GM21367 (cell line): ENCODE measurements around the gene PRDM16.

Experiments used
- ATAC-seq: cut with Tn5 transposase; IDR thresholded peaks from one replicate; pipeline ENCODE4 v1.9.1; 2021; ENCODE audit not compliant: unreplicated experiment

The PRDM16 gene

DNA sequence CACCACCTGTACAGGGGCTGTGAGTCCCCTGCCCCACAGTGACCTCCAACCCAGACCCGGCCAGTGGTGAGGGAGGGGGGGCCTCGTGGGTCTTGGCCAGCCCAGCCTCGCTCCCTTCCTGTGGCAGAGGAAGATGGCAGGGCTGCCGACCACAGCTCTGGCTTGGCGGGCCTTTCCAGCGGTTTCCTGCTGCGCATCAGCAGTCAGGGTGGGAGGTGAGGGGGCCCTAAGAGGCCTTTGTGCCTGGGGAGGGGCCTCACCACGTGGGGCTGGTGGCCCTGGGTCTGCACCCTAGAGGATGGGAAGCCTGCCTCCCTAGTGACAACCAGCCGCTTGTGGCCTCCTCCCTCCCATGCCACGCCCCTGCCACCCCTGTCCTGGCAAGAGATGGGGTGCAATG, 312.9 kb downstream of the PRDM16 start:
- no peak for ATAC-seq

GRCh38 chr1:3382326-3383057, 313.5 kb downstream of the PRDM16 start:
- ATAC-seq, result no peak

DNA sequence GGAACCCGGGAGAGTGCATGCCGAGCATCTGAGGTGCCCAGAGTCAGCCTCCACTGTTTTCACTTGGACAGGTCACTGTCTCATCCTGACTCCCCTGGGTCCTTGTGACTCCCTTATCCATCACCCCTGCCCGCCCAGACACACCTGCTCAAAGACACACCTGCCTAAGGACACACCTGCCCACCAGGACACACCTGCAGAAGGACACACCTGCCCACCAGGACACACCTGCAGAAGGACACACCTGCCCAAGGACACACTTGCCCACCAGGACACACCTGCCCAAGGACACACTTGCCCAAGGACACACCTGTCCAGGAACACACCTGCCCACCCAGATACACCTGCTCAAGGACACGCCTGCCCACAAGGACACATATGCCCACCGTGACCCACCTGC, 314.7 kb downstream of the PRDM16 start:
- no peak for ATAC-seq

- ATAC-seq, result no peak
Measured at GRCh38 chr1:3384407-3384806, 315.4 kb downstream of the PRDM16 start.

DNA sequence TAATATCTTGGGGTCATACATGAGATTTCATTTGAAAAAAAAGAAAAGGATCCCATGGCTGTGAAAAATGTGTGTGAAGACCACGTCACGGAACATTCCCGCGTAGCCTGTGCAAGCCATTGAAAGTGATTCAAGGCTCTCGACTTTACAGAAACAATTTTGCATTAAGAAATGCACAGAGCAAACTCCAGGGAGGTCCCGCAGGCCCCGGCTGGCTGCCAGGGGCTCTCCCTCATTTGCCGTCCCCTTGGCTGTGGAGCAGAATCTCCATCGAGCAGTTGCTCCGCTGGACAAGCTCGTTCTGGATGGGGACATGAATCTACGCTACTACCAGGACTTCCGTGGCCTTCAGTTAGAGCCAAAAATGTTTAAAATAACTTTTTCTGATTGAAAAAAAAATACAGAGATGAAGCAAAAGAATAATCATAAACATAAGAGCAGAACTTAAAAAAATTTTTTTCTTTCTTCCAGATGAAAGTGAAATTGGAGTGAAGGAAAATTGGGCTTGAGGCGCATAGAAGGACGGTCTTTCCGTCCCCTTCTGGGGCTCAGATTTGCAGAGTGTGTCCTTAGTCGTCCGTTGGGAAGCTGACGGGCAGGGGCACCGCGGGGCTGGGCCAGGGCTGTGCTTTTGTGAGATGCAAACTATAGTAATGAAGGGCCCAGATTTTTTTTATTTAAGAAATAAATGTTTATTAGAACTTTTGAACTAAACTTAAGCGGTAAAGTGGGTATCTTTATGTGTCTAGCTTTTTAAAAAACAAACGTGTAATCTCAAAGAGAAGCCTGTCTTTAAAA, 317.4 kb downstream of the PRDM16 start:
- ATAC-seq, result no peak

GRCh38 chr1:3387401-3387800, 318.4 kb downstream of the PRDM16 start:
- no peak for ATAC-seq

DNA sequence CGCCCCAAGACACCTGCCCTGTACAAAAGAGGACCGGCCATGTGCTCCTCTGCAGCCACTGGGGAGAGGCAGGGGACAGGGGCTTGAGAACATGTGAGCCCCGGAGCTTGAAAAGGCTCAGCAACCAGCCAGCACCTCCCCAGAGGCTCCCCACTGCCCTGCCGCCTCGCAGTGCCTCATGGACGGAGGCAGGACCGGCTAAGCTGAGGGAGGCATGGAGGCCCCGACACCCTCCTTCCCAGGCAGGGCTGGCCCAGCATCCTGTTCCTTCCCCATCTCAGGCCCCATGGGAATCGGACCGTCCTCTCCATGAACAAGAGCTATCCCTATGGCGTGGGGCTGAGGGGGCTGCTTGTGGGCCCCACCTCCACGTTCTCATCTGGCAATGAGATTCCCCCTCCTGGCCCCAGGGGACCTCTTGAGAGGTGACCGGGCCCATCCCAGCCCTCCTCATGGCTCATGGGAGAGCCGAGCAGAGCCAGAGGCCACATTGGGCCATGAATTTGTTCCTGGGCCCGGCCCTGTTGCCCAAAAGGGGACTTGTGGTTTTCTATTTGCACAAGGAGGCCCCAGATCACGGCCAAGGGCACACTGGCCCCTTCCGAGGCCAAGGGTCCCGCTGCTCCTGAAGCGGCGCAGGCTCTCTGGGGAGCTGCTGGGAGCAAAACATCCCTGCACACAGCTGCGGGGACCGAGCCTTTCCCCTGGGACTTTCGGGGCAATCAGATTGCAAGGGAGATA, 320.3 kb downstream of the PRDM16 start:
- ATAC-seq, result no peak

GRCh38 chr1:3390291-3390690, 321.3 kb downstream of the PRDM16 start:
- ATAC-seq, result no peak

- ATAC-seq, result no peak
Measured at GRCh38 chr1:3391711-3392110, 322.7 kb downstream of the PRDM16 start.

GRCh38 chr1:3393024-3393986, 324.3 kb downstream of the PRDM16 start:
- ATAC-seq, result no peak

GRCh38 chr1:3393987-3394920, 325.3 kb downstream of the PRDM16 start:
- no peak for ATAC-seq

DNA sequence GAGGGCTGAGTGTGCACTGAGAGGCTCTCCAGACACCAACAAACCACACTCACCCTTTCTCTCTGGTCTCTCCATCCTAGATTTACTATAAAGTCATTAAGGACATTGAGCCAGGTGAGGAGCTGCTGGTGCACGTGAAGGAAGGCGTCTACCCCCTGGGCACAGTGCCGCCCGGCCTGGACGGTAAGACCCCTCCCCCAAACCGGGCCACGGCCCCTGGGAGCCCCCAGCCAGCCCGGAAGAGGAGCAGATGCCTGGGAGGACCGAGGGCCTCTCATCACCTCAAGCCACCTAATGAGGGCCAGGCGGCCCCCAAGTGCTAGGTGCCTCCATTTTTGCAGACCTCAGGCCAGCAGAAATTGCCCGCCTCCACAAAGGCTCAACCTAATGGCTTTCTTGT, 327.4 kb downstream of the PRDM16 start:
- no peak for ATAC-seq

- ATAC-seq, result no peak
Measured at GRCh38 chr1:3397311-3397710, 328.3 kb downstream of the PRDM16 start.

DNA sequence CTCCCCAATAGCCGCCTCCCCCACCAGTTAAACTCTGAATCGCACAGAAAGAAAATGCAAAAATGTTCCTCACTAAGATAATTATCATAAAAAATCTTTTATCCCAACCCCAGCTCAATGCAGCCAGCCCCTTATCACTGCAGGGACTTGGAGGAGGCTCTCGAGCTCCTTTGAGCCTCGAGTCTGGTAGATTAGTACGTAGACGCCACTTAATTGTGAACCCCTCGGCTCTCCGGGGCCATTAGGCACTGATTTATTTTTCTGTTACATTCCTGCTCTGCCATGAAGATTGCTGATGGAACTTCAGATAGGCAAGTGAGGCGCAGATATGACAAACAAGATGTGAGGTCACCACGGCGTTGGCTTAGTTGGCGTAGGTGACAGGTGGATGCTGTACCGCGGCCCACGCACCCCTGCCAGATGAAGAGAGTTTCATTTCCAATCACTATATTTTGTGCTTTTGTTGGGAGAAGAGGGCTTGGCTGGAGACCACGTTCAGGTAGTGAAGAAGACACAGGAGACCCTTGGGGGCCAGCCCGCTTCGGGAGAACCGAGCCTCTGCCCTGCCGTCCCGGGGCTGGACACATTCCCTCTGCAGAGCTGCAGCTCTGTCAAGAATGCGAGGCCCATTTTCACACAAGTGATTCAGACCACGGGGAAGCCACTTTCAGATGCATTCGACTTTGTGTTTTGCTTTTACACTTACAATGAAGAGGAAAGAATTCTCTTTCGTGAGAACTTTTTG, 329.6 kb downstream of the PRDM16 start:
- ATAC-seq, result no peak

DNA sequence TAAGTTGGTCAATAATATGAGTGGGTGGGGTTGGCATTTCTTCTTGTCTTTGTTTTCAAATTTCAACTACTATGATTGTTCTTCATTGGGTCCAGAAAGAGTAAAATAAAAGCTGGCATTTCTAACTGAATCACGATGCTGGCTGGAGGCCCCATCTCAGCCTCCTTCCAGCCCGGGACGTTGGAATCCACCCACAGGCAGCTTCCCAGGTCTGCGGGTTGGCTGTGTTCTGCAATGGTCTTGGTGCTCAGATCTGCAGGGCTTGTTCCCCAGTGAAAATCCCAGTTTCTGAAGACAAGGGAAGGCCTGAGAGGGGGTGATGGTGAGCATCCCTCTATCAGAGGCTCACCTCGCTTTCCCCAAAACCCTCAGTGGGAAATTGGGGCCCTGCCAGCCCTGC, 330.7 kb downstream of the PRDM16 start:
- no peak for ATAC-seq

DNA sequence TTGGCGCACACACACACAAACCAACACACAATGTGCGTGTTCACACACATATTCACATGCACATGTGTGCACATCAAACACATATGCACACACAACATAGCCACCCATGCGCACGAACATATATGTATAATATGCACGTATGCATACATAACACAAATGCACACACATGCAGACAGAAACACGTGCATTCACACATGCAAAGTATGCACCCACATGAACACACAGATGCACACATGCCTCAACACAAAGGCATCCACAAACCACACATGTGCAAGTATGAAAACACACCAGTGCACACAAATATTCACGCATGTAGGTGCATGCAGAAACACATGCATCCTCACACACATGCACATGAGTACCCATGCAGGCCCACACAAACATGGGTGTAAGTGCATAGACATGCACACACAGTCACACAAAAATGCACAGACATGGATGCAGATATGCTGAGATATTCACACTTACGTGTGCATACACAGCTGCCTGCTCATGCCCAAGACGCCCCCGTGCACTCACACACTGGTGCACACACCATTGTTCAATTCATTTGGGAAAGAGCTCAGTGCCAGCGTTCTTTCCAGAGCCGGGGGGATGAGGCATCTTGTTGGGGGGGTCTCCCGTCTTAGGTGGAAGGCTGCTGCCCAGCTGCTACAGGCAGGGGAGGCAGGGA, 332.7 kb downstream of the PRDM16 start:
- no peak for ATAC-seq

DNA sequence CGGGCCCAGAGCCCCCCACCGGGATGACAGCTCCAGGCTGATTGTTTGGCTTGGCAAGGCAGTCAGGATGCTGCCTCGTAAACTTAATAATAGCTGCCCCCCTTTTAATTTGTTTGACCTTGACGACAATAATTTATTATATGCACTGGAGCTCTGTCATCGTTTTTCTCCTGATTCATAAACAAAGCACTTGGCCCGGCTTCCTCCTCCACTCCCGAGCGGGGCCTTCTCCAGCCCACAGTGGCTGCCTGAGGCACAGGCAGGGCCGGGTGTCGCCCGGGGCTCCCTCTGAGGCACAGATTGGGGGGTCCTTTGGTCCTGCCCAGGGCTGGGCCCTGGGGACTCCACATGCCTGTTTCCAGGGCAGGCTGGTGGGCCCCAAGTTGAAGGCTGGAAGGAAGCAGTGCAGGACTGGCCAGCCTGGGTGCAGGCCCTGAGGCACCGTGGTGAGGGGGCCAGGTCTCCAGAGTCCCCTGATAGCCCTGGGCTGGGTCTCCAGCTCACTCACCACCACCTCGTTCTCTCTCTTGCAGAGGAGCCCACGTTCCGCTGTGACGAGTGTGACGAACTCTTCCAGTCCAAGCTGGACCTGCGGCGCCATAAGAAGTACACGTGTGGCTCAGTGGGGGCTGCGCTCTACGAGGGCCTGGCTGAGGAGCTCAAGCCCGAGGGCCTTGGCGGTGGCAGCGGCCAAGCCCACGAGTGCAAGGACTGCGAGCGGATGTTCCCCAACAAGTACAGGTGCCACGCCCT, 333.4 kb downstream of the PRDM16 start:
- no peak for ATAC-seq

DNA sequence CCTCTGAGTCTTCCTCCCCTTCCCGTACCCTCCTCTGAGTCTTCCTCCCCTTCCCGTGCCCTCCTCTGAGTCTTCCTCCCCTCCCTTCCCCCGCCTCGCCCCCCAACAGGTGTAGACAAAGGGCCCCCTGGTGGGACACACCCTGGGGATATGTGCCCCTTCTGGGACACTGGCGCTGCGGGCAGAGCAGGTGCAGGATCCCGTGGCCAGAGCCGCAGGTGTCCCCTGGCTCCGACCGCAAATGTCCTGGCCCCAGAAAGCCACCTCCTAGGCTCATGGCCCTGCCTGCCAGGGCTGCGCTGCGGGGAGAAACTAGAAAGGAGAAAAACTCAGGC, 334.0 kb downstream of the PRDM16 start:
- ATAC-seq, result no peak
